Activated naive CD4-positive, alpha-beta T cell treated with anti-CD3 and anti-CD28 coated beads, Interleukin-2, amount 50 U/mL, for 24 hours (primary cell): ENCODE measurements around the gene NPAS3.

Experiments
- H3K27ac Mint-ChIP-seq: one replicate; pipeline ENCODE4 v1.8.0; 2021; ENCODE audit warnings: mild to moderate bottlenecking, mixed read lengths
- H3K27me3 Mint-ChIP-seq: one replicate; pipeline ENCODE4 v1.8.0; 2021; ENCODE audit warnings: mixed read lengths
- H3K36me3 Mint-ChIP-seq: one replicate; pipeline ENCODE4 v1.8.0; 2021; ENCODE audit warnings: mixed read lengths
- H3K4me1 Mint-ChIP-seq: one replicate; pipeline ENCODE4 v1.8.0; 2021; ENCODE audit warnings: mixed read lengths
- H3K4me3 Mint-ChIP-seq: one replicate; pipeline ENCODE4 v1.8.0; 2021; ENCODE audit warnings: mild to moderate bottlenecking, mixed read lengths
- H3K9me3 Mint-ChIP-seq: one replicate; pipeline ENCODE4 v1.8.0; 2021; ENCODE audit warnings: mixed read lengths

Gene NPAS3

DNA sequence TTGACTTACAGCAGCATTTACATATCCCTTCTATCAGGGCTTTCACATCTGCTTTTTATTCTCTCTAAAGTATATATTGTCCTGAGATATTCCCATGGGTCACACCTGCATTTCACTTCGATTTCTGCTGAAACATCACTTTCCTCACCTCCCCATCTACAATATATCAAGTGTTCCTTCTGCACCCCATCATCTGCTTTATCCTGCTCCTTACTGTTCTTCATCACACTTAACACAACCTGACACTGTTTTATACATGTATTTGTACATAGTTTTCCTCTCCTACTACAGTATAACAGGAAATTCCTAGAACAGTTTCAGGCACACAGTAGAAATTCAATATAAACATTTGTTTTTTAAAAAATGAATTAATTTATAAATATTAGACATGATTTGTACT is 809.1 kb downstream of the NPAS3 start:
- Mint-ChIP-seq H3K27ac (no peak overlapping the region), H3K27me3 (peaks cover 4% of the 10 kb centered on the region), H3K9me3 (no peaks in the 10 kb centered on the region), H3K4me3 (no peak overlapping the region), H3K4me1 (no peaks in the 10 kb centered on the region), H3K36me3 (no peaks in the 10 kb centered on the region)

DNA sequence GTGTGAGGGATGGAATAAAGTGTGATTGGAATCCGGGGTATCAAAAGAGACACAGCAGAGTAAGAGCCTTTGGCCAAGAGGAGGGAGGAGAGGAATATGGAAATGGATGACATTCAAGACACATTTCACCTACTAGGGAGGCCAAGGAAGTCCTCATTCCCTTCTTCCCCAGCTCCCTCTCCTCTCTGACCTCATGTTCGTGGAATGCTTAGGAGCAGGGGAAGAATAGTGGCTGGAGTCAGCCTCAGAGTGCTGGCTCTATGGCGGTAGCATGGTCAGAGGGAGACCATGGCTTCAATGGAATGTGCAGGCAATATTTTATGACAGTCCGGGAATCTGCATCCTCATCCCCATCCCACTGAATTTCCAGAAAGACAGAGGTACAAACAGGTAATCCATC is 815.6 kb downstream of the NPAS3 start:
- H3K27me3 Mint-ChIP-seq: peaks cover 4% of the 10 kb centered on the region
- no peaks in the 10 kb centered on the region for H3K36me3 Mint-ChIP-seq
- no peak overlapping the region for H3K27ac Mint-ChIP-seq
- H3K9me3 Mint-ChIP-seq: no peaks in the 10 kb centered on the region
- H3K4me3 Mint-ChIP-seq: no peak overlapping the region
- H3K4me1 Mint-ChIP-seq: no peaks in the 10 kb centered on the region

DNA sequence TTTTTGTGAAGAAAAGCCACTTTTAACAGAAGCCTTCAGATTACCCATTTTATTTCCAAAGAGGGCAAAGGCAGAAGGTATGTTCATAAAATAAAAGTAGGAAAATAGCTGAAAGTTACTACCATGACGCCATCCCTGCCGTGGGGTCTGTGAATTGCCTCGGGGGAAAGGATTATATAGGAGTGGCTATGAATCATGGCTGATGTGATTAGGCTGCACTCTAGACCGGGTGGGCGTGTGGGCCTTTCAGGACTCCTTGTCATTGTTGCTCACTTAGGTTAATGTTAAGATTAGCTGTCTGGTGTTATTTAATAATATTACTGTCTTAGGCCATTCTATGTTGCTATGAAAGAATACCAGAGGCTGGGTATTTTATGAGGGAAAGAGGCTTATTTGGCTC is 816.7 kb downstream of the NPAS3 start:
- H3K36me3 Mint-ChIP-seq: no peaks in the 10 kb centered on the region
- H3K4me1 Mint-ChIP-seq: no peaks in the 10 kb centered on the region
- peaks cover 4% of the 10 kb centered on the region for H3K27me3 Mint-ChIP-seq
- no peak overlapping the region for H3K4me3 Mint-ChIP-seq
- H3K27ac Mint-ChIP-seq: no peak overlapping the region
- no peaks in the 10 kb centered on the region for H3K9me3 Mint-ChIP-seq

DNA sequence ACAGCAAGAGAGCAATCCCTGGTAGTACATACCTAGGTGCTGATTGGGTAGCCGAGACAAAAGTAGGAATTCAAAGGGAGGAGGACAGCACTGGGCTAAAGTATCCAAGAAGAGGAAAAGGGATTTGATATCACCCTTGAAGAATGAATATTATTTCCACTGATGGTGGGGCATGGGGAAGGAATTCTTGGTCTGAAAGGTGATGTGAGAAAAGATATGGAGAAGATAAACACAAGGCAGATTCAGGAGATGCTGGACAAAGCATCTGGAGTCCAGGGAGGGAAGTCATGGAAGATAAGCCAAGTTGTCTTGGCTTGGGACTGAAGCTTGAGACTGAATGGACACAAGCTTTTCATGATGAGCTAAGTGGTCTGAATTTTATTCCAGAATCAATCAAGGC is 818.2 kb downstream of the NPAS3 start:
- H3K4me1 Mint-ChIP-seq: no peaks in the 10 kb centered on the region
- H3K27me3 Mint-ChIP-seq: peaks cover 5% of the 10 kb centered on the region
- no peak overlapping the region for H3K4me3 Mint-ChIP-seq
- H3K9me3 Mint-ChIP-seq: no peaks in the 10 kb centered on the region
- H3K36me3 Mint-ChIP-seq: no peaks in the 10 kb centered on the region
- H3K27ac Mint-ChIP-seq: no peak overlapping the region

DNA sequence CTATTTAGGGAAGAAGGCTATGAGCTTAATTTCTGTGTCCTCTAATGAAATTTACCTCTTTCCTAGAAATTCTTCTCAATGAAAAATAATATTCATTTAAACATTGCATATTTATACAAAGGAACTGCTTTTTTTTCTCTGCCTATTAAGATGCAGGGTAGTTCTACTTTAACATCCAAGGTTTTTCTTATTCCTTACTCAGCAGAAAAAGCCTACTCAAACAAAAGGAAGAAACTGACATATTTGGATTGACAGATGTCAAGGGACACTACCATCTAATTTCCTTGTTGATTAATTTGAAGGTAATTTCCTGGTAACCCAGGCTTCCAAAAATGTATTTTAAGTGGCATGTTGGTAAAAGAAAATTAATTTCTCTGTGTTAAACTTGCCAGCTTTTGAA is 819.9 kb downstream of the NPAS3 start:
- peaks cover 3% of the 10 kb centered on the region for H3K27me3 Mint-ChIP-seq
- no peak overlapping the region for H3K27ac Mint-ChIP-seq
- H3K4me3 Mint-ChIP-seq: no peak overlapping the region
- no peaks in the 10 kb centered on the region for H3K36me3 Mint-ChIP-seq
- no peaks in the 10 kb centered on the region for H3K9me3 Mint-ChIP-seq
- H3K4me1 Mint-ChIP-seq: no peaks in the 10 kb centered on the region

DNA sequence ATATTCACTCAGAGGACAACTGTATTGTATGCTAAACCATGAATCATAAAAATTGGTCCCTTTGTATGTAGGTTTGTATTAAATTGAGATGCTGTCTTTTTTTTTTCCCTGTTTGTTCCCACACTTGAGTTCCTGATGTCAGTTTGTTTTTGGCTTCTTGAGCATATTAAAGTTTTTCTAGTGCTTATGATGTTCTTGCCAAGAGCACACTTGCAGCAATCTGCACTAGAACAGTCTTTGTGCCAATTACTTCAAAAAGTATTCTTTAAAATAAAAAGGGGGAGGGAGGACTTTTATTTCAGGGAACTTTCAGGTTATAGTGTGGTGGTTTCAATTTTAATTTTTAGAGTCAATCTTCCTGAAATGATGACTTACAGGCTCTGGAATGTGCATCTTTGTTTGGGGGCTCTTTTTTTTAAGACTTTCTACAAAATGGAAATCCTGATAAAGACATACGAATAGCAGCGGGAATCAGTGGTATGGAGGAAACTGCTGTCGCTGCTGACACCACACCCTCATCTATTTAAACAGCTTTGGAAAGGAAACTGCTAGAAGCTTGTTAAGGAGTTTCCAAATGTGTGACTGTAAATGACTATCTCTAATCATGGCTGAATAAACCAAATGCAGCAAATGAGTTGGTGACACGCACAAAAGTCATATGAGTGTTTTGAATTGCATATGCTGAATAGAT is 823.6 kb downstream of the NPAS3 start:
- Mint-ChIP-seq H3K36me3 (no peaks in the 10 kb centered on the region), H3K4me3 (no peak overlapping the region), H3K4me1 (no peaks in the 10 kb centered on the region), H3K27me3 (peaks cover 3% of the 10 kb centered on the region), H3K9me3 (no peaks in the 10 kb centered on the region), H3K27ac (no peak overlapping the region)

DNA sequence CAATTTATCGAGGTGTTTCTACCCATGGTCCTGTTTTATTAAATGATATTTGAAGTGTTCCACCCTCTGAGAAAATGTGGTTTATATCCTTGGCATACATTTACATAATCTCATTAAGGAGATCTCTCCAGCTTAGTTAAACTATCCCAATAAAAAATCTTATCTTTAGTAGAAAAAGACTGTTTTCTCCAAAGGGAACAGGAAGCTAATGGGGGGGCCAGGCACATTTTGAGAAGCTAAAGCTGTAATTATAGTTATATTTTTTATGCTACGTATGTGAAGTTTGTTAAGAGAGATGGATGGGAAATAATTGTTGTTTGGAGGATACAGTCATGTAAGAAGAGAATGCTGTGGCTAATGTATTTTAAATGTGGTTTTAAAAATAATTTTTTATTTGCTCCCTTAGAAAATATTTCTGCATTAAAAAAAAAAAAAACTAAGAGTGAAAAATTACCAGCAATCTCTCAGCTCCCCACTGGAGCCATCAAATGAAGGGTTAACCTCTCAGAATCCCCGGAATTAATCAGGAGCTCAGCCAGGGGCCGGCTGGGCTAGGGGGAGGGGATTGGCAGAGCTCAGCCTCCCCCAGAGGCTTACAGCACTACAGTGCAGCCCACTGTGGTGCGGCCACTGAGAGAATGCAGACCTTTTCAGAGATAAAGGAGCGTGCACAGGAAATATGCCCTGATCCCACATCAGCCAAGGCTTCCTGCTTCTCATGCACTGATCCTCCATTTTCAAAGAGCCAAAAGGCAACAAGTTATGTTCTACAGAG is 826.4 kb downstream of the NPAS3 start:
- Mint-ChIP-seq H3K27me3 (peaks cover 3% of the 10 kb centered on the region), H3K36me3 (no peaks in the 10 kb centered on the region), H3K9me3 (no peaks in the 10 kb centered on the region), H3K4me1 (no peaks in the 10 kb centered on the region), H3K27ac (no peak overlapping the region), H3K4me3 (no peak overlapping the region)

DNA sequence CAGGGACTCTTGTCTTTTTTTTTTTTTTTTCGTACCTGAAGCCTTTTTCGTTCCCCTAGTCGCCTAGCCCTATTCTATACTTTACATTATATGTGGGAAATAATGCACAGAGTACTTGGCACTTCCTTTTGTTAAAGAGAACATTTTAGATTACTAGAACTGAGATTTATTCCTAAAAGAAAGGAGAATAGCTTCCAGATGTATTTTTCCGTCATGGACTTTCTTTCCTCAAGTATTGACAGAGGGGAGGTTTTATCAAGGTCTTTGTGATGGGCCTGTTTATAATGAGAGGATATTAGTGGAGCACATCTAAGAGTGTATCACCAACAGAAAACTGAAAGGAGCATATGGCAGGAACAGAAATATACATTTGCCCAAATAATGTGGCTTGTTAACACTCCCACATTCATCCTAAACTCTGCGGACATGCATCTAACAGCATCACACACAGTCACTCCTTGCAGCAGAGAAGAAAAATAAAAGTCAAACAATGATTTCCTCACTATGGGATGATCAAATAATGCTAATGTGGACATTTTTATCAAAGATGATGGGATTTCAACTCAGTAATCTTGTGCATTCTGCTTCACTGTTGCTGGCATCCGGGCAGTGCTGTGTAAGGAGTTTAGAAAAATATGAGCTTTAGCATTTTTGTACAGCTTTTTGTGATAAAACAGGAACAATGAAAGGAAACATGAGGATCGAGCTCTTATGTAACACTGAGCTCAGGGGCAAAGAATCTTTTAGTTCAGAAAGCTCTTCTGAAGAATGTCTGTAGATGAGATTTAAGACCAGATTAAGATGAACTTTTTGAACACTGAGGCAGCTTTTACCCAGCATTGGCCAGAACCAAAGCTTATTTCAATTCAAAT is 829.1 kb downstream of the NPAS3 start:
- H3K4me3 Mint-ChIP-seq: no peak overlapping the region
- peaks cover 2% of the 10 kb centered on the region for H3K27me3 Mint-ChIP-seq
- no peaks in the 10 kb centered on the region for H3K4me1 Mint-ChIP-seq
- no peaks in the 10 kb centered on the region for H3K9me3 Mint-ChIP-seq
- no peaks in the 10 kb centered on the region for H3K36me3 Mint-ChIP-seq
- no peak overlapping the region for H3K27ac Mint-ChIP-seq

DNA sequence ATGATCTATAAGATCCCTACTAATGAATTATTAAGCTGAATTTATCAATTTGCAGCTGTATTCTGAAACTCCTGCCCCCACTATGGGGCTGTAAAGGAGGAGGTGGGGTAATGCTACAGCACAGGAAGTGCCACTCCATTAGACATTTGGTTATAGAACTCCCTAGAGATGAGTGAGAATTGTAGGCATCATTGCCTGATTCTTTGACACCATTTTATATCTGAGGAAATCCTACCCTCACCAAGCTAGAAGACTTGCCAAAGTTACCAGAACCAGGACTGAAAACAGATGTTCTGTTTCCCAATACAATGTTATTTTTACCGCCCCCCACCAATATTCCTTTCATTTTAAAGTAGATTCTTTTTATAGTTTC is 829.8 kb downstream of the NPAS3 start:
- H3K36me3 Mint-ChIP-seq: no peaks in the 10 kb centered on the region
- H3K4me1 Mint-ChIP-seq: no peaks in the 10 kb centered on the region
- no peak overlapping the region for H3K4me3 Mint-ChIP-seq
- peaks cover 2% of the 10 kb centered on the region for H3K27me3 Mint-ChIP-seq
- H3K9me3 Mint-ChIP-seq: no peaks in the 10 kb centered on the region
- H3K27ac Mint-ChIP-seq: no peak overlapping the region

DNA sequence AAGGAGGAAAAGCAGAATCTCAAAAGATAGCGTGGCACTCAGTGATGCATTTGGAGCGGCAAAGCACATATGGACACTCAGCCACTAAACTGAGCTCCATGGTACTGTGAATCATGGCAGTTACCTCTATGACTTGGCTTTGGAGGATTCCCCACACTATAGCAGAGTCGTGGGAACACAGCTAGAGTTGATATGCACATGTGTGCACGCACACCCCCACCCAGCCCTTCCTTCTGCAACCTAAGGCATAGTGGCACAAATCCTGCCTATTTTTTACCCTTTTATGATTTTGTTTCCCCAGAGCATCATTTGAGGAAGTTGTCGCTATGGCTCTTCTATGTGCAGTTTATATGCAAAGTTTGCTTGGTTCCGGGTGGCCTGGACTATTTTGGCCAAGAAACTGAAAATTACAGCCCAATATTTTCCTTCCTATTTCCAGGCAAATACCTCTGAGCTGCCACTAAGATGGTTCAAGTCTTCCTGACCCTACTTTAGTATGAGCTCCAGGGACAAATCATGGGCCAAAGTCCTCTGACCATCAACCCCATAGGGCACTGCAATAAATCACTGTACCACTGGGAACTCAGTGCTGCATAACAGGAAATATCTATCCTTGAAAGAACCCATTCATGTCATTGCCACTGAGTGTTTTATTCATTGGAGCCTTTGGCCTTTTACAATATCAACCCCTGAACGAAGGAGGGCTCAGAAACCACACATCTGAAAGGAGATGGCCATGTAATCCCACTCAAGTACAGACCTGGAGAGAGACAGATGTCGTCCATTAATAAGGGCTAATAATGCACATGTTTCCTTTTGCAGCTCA is 834.7 kb downstream of the NPAS3 start:
- no peak overlapping the region for H3K27ac Mint-ChIP-seq
- no peaks in the 10 kb centered on the region for H3K9me3 Mint-ChIP-seq
- no peaks in the 10 kb centered on the region for H3K4me1 Mint-ChIP-seq
- no peaks in the 10 kb centered on the region for H3K36me3 Mint-ChIP-seq
- H3K4me3 Mint-ChIP-seq: no peak overlapping the region
- no peaks in the 10 kb centered on the region for H3K27me3 Mint-ChIP-seq

DNA sequence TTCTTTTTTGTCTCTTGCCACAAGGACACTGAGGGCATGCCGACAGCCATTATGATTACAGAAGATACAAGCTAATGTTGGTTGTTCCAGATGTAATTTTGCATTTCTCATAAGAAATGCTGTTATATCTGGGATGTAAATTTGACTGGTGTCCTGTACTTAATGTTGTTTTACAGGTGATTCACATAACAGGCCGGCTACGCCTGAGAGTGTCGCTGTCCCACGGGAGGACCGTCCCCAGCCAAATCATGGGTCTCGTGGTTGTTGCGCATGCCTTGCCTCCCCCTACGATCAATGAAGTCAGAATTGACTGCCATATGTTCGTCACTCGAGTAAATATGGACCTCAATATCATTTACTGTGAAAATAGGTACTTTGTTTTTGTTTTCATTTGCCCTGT is 835.5 kb downstream of the NPAS3 start:
- no peaks in the 10 kb centered on the region for H3K36me3 Mint-ChIP-seq
- H3K4me1 Mint-ChIP-seq: no peaks in the 10 kb centered on the region
- no peaks in the 10 kb centered on the region for H3K9me3 Mint-ChIP-seq
- H3K27ac Mint-ChIP-seq: no peak overlapping the region
- H3K4me3 Mint-ChIP-seq: no peak overlapping the region
- no peaks in the 10 kb centered on the region for H3K27me3 Mint-ChIP-seq

DNA sequence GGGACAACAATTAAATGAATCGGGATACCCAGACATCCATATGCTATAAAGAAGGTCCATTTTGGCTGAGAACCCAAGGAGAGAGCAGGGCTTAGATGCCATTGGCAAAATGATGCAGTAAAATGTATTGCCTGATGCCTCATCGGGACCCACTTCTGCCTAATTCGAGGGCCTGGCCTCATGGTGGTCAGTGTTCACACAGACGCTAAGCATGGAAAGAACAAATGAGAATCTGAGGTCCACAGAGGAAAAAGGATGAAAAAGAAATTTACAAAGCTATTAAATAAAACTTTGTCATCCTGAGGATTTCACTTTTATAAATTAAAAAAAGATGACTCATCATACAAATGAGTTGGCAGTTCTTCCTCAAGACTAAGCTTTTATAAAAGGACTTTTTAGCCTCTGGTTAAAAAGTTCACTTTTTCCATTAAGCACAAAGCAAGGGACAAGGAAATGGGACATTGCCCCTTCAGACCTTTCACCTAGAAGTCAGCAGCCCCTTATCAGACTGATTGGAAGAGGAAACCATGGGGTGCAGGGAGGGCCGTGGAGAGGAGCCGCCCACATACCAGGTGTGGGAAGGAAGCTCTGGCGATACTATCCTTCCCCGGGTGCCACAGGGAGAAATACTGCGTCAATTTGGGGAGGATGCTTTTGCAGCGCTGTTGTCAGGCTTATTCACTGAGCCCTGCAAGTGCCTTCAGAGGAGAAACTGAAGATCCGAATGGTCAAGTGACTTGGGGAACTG is 836.2 kb downstream of the NPAS3 start:
- Mint-ChIP-seq H3K4me1 (no peaks in the 10 kb centered on the region), H3K9me3 (no peaks in the 10 kb centered on the region), H3K27ac (no peak overlapping the region), H3K36me3 (no peaks in the 10 kb centered on the region), H3K27me3 (no peaks in the 10 kb centered on the region), H3K4me3 (no peak overlapping the region)

DNA sequence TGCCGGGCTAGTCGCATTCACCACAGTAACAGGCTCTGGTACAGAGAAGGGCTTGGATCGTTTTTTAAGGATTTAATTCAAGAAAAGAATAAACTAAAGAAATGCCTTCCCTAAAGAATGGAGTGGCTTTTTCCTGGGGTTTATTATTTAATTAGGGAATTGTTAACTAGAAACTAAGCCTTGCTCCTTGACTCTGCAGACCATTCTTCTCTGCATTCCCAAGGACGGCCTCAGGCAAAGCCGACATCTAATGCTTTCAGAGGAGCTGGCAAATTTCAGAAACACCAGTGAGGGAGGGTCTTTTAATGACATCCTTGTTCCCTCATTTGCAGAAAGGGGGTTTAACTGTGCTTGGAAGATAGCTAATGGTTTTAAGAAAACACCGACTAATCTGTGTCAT is 838.2 kb downstream of the NPAS3 start:
- no peaks in the 10 kb centered on the region for H3K9me3 Mint-ChIP-seq
- H3K27me3 Mint-ChIP-seq: no peaks in the 10 kb centered on the region
- H3K4me1 Mint-ChIP-seq: no peaks in the 10 kb centered on the region
- no peak overlapping the region for H3K4me3 Mint-ChIP-seq
- no peak overlapping the region for H3K27ac Mint-ChIP-seq
- H3K36me3 Mint-ChIP-seq: no peaks in the 10 kb centered on the region

DNA sequence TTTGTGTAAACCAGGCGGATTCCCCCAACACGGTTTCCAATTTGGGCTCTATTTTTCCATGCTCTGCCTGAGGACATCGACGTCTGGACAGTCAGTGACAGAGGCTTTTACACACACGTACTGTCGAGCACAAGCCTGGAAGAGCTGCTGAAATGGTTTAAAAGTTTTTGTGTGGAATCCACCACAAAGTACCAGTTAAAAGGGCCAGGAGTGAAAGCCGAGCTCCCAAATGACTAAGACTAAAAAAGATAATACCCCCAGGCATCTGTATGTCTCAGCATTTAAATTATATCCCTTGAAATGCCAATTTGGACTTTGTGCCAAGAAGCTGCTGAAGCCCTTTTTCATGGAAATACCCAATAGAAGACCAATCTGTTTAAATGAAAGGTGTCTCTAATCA is 839.0 kb downstream of the NPAS3 start:
- Mint-ChIP-seq H3K36me3 (no peaks in the 10 kb centered on the region), H3K27me3 (no peaks in the 10 kb centered on the region), H3K4me1 (no peaks in the 10 kb centered on the region), H3K27ac (no peak overlapping the region), H3K9me3 (no peaks in the 10 kb centered on the region), H3K4me3 (no peak overlapping the region)

DNA sequence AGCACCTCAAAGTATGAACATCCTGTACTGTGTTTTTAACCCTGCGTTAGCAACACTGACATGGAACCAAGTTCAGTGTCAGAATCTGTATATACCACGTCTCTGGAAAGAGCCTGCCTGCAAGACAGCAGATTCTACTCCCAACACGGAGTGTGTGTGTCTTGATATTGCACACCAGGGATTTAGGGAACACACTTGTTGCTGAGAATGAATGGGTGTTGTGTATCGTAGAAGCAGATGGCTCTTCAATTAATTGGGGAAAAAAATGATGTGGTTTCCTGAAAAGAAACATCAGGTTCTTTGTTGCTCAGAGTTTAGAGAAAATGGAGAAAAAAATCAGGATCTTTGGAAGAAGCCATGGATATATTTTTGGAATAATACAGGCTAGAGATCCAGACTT is 841.4 kb downstream of the NPAS3 start:
- no peak overlapping the region for H3K4me3 Mint-ChIP-seq
- H3K27ac Mint-ChIP-seq: no peak overlapping the region
- peaks cover 1% of the 10 kb centered on the region for H3K27me3 Mint-ChIP-seq
- H3K36me3 Mint-ChIP-seq: no peaks in the 10 kb centered on the region
- no peaks in the 10 kb centered on the region for H3K4me1 Mint-ChIP-seq
- no peaks in the 10 kb centered on the region for H3K9me3 Mint-ChIP-seq
